SK-N-SH treated with all-trans-retinoic acid at 6 μM for 48 hours (cell line): ENCODE results near the gene SNAPIN.

Experiments used
- ARNTL ChIP-seq: fragments of 450-650 bp; formaldehyde crosslinking; IDR thresholded peaks from 2 replicates; pipeline ENCODE4 v1.5.0; 2020; ENCODE audit warnings: low read depth, mild to moderate bottlenecking, moderate library complexity, borderline replicate concordance
- CSDC2 ChIP-seq: fragments of 250-450 bp; sonication (Bioruptor Pico); IDR thresholded peaks from 2 replicates; pipeline ENCODE4 v1.5.0; 2020; ENCODE audit warnings: mild to moderate bottlenecking, moderate library complexity
- ESRRG ChIP-seq: fragments of 250-450 bp; sonication (Bioruptor Pico); IDR thresholded peaks from 2 replicates; pipeline ENCODE4 v1.6.1; 2021; ENCODE audit warnings: mild to moderate bottlenecking
- PPARA ChIP-seq: fragments of 250-450 bp; sonication (Bioruptor Pico); IDR thresholded peaks from 2 replicates; pipeline ENCODE4 v1.5.0; 2020; ENCODE audit warnings: mild to moderate bottlenecking, borderline replicate concordance
- TOX ChIP-seq: fragments of 250-450 bp; sonication (Bioruptor Pico); IDR thresholded peaks from 2 replicates; pipeline ENCODE4 v1.8.0; 2021; ENCODE audit warnings: mild to moderate bottlenecking, moderate library complexity, borderline replicate concordance
- ZFP3 ChIP-seq: fragments of 250-450 bp; sonication (Bioruptor Pico); IDR thresholded peaks from 2 replicates; pipeline ENCODE4 v1.5.0; 2020; ENCODE audit warnings: mild to moderate bottlenecking, moderate library complexity
- ZFP30 ChIP-seq: fragments of 450-650 bp; formaldehyde crosslinking; IDR thresholded peaks from 2 replicates; pipeline ENCODE4 v1.5.0; 2022; ENCODE audit warnings: mild to moderate bottlenecking, moderate library complexity
- ZNF565 ChIP-seq: fragments of 450-650 bp; formaldehyde crosslinking; conservative IDR thresholded peaks from 2 replicates; pipeline ENCODE4 v1.5.0; 2020; ENCODE audit warnings: low read depth, mild to moderate bottlenecking, moderate library complexity
- ZNF70 ChIP-seq: fragments of 450-650 bp; formaldehyde crosslinking; IDR thresholded peaks from 2 replicates; pipeline ENCODE4 v1.5.0; 2020; ENCODE audit warnings: mild to moderate bottlenecking, moderate library complexity
- TF ChIP-seq, protein P1 (sequence below): fragments of 250-450 bp; sonication (Bioruptor Pico); IDR thresholded peaks from 2 replicates; pipeline ENCODE4 v1.8.0; 2020; ENCODE audit warnings: mild to moderate bottlenecking, moderate library complexity, borderline replicate concordance
- TF ChIP-seq, protein P2 (sequence below): fragments of 250-450 bp; sonication (Bioruptor Pico); IDR thresholded peaks from 2 replicates; pipeline ENCODE4 v1.5.1; 2020; ENCODE audit warnings: low read depth, mild to moderate bottlenecking, moderate library complexity

DNA sequence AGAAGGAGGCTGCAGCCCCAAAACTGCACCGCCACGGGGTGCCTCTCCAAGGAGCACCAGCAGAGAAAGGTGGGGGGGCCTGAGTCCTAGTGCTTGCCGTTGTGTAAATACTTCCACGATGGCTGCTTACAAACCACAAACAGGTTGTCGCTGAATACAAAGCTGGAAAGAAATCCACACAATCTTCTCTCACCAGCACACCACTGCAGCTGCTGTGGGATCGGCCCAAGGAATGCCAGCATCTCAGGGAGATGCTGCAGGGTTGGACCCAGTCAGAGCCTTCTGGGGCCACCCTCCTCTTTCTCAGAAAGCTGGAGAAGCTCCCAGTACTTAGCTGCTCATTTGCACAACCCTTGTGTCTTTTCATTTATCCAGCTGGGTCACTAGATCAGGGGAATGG, 39.3 kb upstream of the SNAPIN start:
- TF ChIP-seq ZNF70: no peak
- TF ChIP-seq, protein P1, sequence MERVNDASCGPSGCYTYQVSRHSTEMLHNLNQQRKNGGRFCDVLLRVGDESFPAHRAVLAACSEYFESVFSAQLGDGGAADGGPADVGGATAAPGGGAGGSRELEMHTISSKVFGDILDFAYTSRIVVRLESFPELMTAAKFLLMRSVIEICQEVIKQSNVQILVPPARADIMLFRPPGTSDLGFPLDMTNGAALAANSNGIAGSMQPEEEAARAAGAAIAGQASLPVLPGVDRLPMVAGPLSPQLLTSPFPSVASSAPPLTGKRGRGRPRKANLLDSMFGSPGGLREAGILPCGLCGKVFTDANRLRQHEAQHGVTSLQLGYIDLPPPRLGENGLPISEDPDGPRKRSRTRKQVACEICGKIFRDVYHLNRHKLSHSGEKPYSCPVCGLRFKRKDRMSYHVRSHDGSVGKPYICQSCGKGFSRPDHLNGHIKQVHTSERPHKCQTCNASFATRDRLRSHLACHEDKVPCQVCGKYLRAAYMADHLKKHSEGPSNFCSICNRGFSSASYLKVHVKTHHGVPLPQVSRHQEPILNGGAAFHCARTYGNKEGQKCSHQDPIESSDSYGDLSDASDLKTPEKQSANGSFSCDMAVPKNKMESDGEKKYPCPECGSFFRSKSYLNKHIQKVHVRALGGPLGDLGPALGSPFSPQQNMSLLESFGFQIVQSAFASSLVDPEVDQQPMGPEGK (CRISPR knock-in tag): no peak
- TF ChIP-seq TOX (CRISPR knock-in tag): no peak
- no peak for TF ChIP-seq ESRRG (CRISPR knock-in tag)
- no peak for TF ChIP-seq PPARA
- no peak for TF ChIP-seq ARNTL (CRISPR knock-in tag)
- TF ChIP-seq, protein P2, sequence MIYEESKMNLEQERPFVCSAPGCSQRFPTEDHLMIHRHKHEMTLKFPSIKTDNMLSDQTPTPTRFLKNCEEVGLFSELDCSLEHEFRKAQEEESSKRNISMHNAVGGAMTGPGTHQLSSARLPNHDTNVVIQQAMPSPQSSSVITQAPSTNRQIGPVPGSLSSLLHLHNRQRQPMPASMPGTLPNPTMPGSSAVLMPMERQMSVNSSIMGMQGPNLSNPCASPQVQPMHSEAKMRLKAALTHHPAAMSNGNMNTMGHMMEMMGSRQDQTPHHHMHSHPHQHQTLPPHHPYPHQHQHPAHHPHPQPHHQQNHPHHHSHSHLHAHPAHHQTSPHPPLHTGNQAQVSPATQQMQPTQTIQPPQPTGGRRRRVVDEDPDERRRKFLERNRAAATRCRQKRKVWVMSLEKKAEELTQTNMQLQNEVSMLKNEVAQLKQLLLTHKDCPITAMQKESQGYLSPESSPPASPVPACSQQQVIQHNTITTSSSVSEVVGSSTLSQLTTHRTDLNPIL (CRISPR knock-in tag): no peak
- no peak for TF ChIP-seq CSDC2 (CRISPR knock-in tag)
- TF ChIP-seq ZNF565 (CRISPR knock-in tag): no peak
- TF ChIP-seq ZFP3 (CRISPR knock-in tag): no peak
- no peak for TF ChIP-seq ZFP30
